Embryonic facial prominence (tissue), 1 donor: ENCODE results near the gene R3HDM2.
"Not testable (repeated sequence)": the region's sequence is repeated elsewhere in the genome, so short reads cannot be mapped to it uniquely, and the experiment has no call there.

Experiments used
- DNase-seq: peaks from one replicate; pipeline ENCODE4 v3.0.0-alpha.2; 2016; ENCODE audit errors: extremely low spot score

Gene R3HDM2

DNA sequence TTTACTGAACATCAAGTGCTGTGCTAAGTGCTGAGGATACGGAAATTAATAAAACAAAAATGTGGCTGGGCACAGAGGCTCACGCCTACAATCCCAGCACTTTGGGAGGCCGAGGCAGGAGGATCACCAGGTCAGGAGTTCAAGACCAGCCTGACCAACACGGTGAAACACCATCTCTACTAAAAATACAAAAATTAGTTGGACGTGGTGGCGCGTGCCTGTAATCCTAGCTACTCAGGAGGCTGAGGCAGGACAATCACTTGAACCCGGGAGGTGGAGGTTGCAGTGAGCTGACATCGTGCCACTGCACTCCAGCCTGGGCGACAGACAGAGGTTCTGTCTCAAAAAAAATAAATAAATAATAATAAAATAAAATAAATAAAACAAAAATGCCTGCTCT lies 3.9 kb downstream of the R3HDM2 start:
- not testable (repeated sequence) for DNase-seq

DNA sequence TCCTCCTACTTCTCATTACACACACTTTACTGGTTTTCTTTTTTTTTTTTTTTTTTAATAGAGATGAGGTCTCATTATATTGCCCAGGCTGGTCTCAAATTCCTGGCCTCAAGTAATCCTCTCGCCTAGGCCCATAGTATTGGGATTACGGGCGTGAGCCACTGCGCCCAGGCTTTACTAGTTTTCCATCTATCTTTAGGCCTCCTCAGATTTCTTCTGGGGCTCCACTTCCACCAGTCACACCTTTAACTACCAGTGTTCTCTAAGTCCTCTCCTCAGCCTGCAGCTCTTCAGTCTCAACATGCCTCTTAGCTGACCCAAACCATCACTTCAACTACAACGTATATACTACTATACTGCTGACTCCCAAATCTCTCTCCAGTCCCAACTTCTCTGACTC lies 10.4 kb downstream of the R3HDM2 start:
- no peak for DNase-seq

DNA sequence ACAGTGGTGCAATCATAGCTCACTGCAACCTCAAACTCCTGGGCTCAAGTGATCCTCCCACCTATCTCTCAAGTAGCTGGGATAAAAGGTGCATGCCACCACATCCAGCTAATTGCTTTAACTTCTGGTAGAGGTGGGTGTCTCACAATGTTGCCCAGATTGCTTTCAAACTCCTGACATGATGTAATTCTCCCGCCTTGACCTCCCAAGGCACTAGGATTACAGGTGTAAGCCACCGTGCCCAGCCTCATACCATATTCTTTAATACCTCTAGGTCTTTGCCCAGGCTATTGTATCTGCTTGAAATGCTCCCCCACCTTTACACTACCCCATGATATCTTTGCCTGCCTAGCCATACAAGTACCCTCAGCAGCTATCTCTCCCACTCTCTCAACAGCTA lies 11.3 kb downstream of the R3HDM2 start:
- no peak for DNase-seq

DNA sequence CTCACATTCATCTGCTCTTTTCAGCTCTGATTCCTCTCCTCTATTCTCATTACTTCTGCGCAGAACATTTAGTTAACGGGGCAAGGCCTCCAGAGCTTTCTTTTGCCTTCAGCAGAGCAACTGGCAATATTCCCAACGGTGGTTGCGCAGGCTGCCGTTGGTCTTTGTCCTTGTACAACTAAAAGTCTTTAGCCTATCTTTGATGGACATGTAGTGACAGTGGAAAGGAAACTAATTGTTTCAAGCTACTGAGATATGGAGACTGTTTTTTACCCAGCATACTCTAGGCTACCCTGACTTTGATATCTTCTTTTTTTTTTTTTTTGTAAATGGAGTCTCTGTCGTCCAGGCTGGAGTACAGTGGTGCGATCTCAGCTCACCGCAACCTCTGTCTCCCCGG lies 12.6 kb downstream of the R3HDM2 start:
- no peak for DNase-seq

DNA sequence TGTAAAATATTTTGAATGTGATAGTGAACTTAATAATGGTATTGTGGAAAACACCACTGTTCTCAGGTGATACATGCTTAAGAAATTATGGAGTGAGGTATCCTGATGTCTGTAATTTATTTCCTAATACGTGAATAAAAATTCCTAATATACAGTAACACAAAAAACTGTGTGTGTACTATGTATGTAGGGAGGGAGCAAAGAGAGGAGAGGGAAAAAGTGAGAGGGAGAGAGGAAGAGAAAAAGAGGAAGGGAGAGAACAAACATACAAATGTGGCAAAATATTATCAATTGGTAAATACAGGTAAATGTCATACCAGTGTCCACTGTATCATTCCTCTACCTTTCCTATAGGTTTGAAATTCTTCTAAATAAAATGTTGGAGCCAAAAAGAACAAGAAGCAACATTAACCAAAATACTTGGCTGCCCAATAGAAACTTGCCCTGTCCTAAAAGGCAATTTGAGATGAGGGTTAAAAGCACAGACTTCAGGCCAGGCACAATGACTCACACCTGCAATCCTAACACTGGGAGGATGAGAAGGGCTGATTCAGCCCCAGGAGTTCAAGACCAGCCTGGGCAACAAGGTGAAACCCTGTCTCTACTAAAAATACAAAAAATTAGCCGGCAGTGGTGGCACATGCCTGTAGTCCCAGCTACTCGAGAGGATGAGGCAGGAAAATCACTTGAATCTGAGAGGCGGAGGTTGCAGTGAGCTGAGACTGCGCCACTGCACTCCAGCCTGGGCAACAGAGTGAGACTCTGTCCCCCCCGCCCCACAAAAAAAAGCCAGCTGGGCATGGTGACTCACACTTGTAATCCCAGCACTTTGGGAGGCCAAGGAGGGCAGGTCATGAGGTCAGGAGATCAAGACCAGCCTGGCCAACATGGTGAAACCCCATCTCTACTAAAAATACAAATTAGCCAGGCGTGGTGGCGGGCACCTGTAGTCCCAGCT lies 14.5 kb downstream of the R3HDM2 start:
- DNase-seq: no peak

DNA sequence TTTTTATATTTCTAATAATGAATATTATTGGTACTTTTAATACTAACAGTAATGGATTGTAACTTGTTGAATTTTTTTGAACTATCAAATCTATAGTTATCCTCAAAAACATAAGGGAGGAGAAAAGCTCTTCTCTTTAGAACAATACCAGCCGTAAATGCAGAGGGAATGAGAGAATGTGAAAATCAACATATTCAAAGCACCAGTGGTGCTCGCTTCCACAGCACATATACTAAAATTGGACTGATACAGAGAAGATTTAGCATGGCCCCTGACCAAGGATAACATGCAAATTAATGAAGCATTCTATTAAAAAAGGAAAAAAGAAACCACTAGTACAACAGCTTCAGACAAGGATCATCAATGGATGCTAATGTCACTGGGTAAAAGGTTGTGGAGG lies 15.8 kb downstream of the R3HDM2 start:
- DNase-seq: no peak

DNA sequence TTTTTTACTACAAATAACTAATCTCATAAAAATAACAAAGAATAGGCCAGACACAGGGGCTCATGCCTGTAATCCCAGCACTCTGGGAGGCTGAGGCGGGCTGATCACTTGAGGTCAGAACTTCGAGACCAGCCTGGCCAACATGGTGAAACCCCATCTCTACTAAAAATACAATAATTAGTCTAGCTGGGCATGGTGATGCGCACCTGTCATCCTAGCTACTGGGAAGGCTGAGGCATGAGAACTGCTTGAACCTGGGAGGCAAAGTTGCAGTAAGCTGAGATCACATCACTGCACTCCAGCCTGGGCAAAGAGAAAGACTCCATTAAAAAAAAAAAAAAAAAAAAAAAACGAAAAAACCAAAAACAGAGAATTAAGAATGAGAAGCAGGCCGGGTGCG lies 16.7 kb downstream of the R3HDM2 start:
- not testable (repeated sequence) for DNase-seq

DNA sequence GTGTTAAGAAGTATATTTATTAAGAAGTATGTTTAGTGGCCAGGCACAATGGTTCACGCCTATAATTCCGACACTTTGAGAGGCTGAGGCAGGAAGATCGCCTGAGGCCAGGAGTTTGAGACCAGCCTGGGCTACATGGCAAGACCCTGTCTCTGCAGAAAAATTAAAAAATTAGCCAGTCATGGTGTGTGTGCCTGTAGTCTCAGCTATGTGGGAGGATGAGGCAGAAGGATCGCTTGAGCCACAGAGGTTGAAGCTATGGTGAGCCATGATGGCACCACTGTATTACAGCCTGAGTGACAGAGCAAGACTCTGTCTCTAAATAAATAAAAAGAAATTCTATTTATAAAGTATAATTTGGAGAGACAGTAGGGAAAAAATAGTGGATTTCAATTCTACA lies 20.3 kb downstream of the R3HDM2 start:
- DNase-seq: no peak

DNA sequence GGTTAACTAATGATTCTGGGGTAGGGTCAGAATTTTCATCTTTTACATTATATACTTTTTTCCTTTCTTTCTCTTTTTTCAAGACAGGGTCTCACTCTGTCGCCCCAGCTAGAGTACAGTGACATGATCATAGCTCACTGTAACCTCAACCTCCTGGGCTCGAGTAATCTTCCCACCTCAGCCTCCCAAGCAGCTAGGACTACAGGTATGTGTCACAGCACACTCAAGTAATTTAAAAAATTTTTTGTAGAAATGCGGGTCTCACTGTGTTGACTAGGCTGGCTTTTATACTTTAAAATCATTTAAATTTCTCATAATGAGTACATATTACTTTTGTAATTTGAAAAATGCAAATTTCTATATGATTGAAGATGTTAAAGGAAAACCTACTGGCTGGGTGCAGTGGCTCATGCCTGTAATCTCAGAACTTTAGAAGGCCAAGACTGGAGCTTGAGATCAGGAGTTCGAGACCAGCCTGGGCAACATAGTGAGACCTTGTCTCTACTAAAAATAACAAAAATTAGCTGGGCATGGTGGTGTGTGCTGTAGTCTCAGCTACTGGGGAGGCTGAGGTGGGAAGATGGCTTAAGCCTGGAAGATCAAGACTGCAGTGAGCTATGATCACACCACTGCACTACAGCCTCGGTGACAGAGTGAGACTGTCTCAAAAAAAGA lies 25.7 kb downstream of the R3HDM2 start:
- DNase-seq: no peak

DNA sequence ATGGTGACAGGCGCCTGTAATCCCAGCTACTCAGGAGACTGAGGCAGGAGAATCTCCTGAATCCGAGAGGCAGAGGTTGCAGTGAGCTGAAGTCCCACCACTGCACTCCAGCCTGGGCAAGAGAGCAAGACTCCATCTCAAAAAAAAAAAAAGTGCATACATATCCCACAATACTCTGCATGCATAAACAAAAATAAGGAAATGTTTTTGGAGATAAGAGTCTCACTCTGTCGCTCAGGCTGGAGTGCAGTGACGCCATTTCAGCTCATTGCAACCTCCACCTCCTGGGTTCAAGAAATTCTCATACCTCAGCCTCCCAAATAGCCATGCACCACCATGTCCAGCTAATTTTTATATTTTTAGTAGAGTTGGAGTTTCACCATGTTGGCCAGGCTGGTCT lies 28.7 kb downstream of the R3HDM2 start:
- DNase-seq: not testable (repeated sequence)

DNA sequence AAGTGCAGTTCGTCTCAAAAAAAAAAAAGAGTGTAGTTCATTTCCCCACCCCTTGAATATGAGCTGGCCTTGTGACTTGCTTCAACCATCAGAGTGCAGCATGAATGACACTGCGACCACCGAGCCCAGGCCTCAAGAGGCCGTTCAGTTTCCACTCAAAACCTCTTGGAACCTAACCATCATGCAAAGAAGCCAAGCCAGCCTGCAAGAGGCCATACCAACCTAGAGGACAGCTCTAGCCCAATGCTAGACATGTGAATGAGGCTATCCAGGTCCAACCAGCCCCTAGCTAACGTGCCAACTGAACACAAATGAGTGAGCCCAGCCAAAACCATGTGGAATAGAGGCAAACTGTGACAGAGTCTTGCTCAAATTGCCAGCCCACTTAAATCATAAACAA lies 29.7 kb downstream of the R3HDM2 start:
- no peak for DNase-seq

DNA sequence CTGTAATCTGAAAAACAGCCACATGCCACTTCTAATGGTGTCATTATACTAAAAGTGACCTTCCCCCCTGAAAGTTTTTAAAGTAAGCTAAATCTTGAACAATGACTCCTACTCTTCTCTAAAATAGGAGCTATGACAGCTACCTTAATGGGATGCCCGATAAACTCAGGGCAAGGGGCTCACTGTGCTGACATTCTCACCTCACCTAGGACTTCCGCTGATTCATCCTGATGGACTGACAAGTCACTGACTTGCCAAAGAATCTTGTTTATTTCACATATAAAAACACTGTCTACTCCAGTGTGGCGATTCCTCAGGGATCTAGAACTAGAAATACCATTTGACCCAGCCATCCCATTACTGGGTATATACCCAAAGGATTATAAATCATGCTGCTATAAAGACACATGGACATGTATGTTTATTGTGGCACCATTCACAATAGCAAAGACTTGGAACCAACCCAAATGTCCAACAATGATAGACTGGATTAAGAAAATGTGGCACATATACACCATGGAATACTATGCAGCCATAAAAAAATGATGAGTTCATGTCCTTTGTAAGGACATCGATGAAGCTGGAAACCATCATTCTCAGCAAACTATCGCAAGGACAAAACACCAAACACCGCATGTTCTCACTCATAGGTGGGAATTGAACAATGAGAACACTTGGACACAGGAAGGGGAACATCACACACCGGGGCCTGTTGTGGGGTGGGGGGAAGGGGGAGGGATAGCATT lies 31.0 kb downstream of the R3HDM2 start:
- not testable (repeated sequence) for DNase-seq

DNA sequence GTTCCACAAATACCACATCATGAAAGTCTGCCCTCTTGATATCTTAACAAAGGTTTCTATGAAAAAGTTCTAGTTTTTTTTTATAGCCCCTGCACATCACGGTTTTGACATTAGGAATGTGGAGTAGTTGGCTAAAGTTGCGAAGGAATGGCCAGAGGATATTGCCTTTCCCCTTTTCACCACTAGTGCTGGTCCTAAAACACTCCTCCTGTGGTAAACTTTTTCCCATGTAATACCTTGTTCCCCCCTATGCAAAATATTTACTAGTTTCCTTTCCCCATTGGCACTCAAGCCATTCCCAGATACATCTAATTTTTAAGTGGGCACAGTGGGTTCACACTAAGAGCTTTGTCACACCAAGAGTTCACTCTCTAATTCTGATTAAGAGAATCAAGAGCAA lies 33.4 kb downstream of the R3HDM2 start:
- no peak for DNase-seq

DNA sequence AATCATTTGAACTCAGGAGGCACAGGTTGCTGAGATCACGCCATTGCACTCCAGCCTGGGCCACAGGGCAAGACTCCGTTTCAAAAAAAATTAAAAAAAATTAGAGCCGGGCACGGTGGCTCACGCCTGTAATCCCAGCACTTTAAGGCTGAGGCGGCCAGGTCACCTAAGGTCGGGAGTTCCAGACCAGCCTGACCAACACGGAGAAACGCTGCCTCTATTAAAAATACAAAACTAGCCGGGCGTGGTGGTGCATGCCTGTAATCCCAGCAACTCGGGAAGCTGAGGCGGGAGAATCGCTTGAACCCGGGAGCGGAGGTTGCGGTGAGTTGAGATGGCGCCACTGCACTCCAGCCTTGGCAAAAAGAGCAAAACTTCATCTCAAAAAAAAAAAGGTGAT lies 35.7 kb downstream of the R3HDM2 start:
- no peak for DNase-seq

DNA sequence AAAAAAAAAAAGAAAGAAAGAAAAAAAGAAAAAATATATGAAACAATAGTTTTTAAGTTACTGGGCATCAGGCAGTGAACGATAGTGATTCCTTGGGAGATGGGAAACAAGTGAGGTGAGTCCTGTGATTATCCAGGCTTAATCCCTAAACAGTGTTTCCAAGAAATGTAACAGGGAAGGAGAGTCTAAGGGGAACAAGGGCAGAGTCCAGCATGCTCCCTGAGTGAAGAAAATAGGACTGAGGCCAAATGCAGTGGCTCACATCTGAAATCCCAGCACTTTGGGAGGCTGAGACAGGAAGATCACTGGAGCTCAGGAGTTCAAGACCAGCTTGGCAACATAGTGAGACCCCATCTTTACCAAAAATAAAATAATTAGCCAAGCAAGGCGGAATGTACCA lies 40.7 kb downstream of the R3HDM2 start:
- DNase-seq: no peak

DNA sequence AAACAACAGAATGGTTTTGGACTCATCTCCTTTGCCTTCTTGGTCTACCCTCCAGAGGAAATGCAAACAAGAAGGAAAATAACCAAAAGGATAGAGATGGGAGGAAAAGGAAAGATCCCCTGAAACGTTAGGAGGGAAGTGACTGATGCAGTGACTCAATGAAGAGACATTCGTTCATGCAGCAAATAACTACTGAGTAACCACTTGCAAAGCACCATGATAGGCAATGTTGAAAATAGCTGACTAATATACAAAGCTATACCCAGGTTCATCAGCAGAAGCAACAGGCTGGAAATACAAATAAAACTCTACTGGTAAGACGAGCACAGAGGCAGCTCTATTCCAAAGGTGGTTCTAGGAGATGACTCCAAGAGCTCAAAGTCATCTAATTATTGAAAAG lies 41.8 kb downstream of the R3HDM2 start:
- no peak for DNase-seq

DNA sequence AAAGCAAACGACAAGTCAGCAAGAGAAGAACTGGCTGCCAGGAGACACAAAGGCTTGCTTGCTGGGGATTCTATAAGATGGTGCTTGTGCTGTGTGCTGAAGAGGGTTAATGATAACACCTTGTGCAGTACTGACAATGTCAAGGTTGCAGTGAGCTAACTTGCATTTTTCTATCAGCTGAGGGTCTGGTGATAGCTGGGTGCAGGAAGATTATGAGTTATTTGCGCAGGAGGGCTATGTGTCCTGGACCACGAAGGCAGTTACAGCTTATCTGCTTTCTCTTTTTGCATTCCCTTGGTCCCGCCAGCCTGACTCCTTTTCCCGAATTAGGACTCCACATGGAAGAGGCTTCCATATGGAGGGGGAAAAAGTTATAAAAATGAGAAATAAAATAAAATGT lies 42.4 kb downstream of the R3HDM2 start:
- DNase-seq: no peak

DNA sequence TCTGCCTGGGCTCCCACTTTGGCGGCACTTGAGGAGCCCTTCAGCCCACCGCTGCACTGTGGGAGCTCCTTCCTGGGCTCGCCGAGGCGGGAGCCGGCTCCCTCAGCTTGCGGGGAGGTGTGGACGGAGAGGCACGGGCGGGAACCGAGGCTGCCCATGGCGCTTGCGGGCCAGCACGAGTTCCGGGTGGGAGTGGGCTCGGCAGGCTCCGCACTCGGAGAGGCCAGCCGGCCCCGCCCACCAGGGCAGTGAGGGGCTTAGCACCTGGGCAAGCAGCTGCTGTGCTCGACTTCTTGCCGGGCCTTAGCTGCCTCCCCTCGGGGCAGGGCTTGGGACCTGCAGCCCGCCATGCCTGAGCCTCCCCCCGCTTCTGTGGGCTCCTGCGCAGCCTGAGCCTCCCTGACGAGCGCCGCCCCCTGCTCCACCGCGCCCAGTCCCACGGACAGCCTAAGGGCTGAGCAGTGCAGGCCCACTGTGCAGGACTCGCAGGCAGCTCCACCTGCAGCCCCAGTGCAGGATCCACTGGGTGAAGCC lies 44.6 kb downstream of the R3HDM2 start:
- DNase-seq: no peak

DNA sequence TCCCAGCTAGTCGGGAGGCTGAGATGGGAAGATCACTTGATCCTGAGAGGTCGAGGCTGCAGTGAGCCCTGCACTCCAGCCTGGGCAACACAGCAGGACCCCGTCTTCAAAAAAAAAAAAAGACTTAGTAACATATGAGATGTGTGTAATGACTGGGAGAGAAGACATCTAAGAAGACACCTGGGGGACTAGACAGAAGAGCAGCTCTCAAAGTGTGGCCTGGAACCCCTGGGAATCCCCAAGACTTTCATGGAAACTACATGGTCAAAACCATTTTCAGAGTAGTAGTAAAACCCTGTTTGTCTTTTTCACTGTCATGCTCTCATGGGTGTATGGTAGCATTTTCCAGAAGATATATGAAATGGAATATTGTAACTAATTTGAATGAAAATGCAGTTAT lies 45.3 kb downstream of the R3HDM2 start:
- DNase-seq: no peak

DNA sequence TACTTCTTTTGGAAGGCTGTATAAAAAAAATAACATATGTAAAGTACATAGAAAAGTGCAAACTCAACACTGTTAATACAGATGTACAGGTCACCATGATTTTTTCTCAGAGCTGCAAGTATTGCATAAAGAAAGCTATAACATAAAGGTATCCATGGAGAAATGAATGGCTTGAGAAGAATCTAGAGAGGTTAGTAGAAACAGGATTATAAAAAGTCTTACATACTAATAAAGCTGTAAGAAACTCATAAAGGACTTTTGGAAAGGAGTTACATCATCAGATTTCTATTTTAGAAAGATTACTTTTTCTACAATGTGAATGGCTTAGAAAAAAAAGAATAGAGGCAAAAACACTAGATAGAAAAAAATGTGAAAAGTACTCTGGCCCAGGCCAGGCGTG lies 46.4 kb downstream of the R3HDM2 start:
- DNase-seq: no peak

DNA sequence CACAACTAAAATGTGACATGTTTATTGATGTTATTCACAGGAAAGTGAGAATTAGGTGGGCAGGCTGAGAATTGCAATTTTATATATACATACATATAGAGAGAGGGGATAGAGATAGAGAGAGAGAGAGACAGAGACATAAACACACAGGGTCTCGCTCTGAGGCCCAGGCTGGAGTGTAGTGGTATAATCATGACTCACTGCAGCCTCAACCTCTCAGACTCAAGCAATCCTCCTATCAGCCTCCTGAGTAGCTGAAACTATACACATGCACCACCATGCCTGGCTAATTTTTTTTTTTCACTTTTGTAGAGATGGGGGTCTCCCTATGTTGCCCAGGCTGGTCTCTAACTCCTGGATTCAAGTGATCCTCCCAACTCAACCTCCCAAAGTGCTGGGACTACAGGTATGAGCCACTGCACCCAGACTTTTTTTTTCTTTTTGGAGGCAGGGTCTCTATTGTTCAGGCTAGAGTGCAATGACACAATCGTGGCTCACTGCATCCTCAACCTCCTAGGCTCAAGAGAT lies 49.1 kb downstream of the R3HDM2 start:
- no peak for DNase-seq

DNA sequence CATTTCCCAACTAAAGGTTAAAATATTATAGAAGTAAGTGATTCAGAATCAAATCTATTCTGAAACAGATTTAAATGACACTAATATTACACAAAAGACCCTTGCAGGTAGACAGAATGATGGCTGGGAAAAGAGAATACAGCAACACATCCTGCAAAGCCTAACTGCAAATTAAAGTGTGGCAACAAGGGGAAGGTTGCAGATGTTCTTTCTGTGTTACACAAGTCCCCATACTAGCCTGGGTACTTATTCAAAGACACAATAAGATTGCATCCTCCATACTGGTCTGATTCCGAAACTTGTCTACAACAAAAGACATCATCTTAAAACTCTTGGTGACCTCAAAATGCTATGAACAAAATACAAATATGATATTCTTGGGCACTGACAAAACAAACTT lies 50.5 kb downstream of the R3HDM2 start:
- no peak for DNase-seq
